Measurements from ENCODE around the gene GRIK4. TPM values are rescaled to one million over a fixed set of nuclear protein-coding genes. Genes with fewer than 3 reads are reported as not detected.

Gene GRIK4
- total and polyA plus RNA-seq, 4 donors = 0.05 to 0.25 (median 0.06) TPM; not detected in 1

GRCh38 chr11:120540744-120541465 lies 29.4 kb downstream of the GRIK4 start:
- no peak overlapping the region for H3K27ac ChIP-seq (ENCODE audit: low read depth in 1 of 2, low read length in 2 of 2)
- TF ChIP-seq EGR1 (IDR thresholded peaks at IDR 0.05; ENCODE audit: low read depth in 2 of 2) = no peak
- no peaks in the 10 kb centered on the region for H3K4me1 ChIP-seq (ENCODE audit: control insufficient read depth in 4 of 4, insufficient read depth in 4 of 4, low read length in 3 of 4)
- H3K27me3 ChIP-seq (ENCODE audit: control insufficient read depth in 4 of 4, insufficient read depth in 4 of 4, low read length in 3 of 4) = no peaks in the 10 kb centered on the region
- H3K9ac ChIP-seq (ENCODE audit: low read depth in 1 of 2, low read length in 2 of 2) = no peak overlapping the region
- 66% methylated on average over 8 of the region's 8 CpGs for whole genome bisulfite sequencing
- peaks cover 0 to 12% (median 1%) of the 10 kb centered on the region in 4 donors for H3K9me3 ChIP-seq (ENCODE audit: control insufficient read depth in 4 of 4, low read length in 3 of 4)
- no peaks in the 10 kb centered on the region for H3K36me3 ChIP-seq (ENCODE audit: control insufficient read depth in 4 of 4, insufficient read depth in 3 of 4, low read depth in 1 of 4, low read length in 3 of 4)
- no peak for DNase-seq (ENCODE audit: low spot score)
- H3K4me3 ChIP-seq (ENCODE audit: low read depth in 1 of 3, low read length in 3 of 3) = no peak overlapping the region

GRCh38 chr11:120543521-120544215 lies 32.1 kb downstream of the GRIK4 start:
- TF ChIP-seq GABPA (IDR thresholded peaks at IDR 0.05 in 1 of 2, conservative IDR thresholded peaks at IDR 0.05 in 1 of 2) (no peak), ATF3 (IDR thresholded peaks at IDR 0.05) (no peak), REST (IDR thresholded peaks at IDR 0.05) (no peak), HNF4A (conservative IDR thresholded peaks at IDR 0.05) (no peak), RAD21 (IDR thresholded peaks at IDR 0.05) (no peak), MAX (IDR thresholded peaks at IDR 0.05) (no peak), JUND (IDR thresholded peaks at IDR 0.05) (no peak)
- Histone ChIP-seq H3K27me3 (ENCODE audit: control insufficient read depth in 4 of 4, insufficient read depth in 4 of 4, low read length in 3 of 4) (no peaks in the 10 kb centered on the region), H3K27ac (ENCODE audit: low read depth in 1 of 2, low read length in 2 of 2) (no peak overlapping the region), H3K36me3 (ENCODE audit: control insufficient read depth in 4 of 4, insufficient read depth in 3 of 4, low read depth in 1 of 4, low read length in 3 of 4) (no peaks in the 10 kb centered on the region), H3K4me3 (ENCODE audit: low read depth in 1 of 3, low read length in 3 of 3) (no peak overlapping the region), H3K9me3 (ENCODE audit: control insufficient read depth in 4 of 4, low read length in 3 of 4) (peaks cover 0 to 12% (median 1%) of the 10 kb centered on the region in 4 donors), H3K4me1 (ENCODE audit: control insufficient read depth in 4 of 4, insufficient read depth in 4 of 4, low read length in 3 of 4) (peaks cover 0 to 7% (median 3%) of the 10 kb centered on the region in 4 donors), H3K9ac (ENCODE audit: low read depth in 1 of 2, low read length in 2 of 2) (no peak overlapping the region)
- WGBS = 81% methylated on average over 6 of the region's 6 CpGs
- DNase-seq (ENCODE audit: low spot score) = no peak

- Histone ChIP-seq H3K36me3 (ENCODE audit: control insufficient read depth in 4 of 4, insufficient read depth in 3 of 4, low read depth in 1 of 4, low read length in 3 of 4) (no peaks in the 10 kb centered on the region), H3K9ac (ENCODE audit: low read depth in 1 of 2, low read length in 2 of 2) (no peak overlapping the region), H3K27me3 (ENCODE audit: control insufficient read depth in 4 of 4, insufficient read depth in 4 of 4, low read length in 3 of 4) (no peaks in the 10 kb centered on the region), H3K9me3 (ENCODE audit: control insufficient read depth in 4 of 4, low read length in 3 of 4) (peaks cover 0 to 12% (median 1%) of the 10 kb centered on the region in 4 donors), H3K27ac (ENCODE audit: low read depth in 1 of 2, low read length in 2 of 2) (no peak overlapping the region), H3K4me3 (ENCODE audit: low read depth in 1 of 3, low read length in 3 of 3) (no peak overlapping the region), H3K4me1 (ENCODE audit: control insufficient read depth in 4 of 4, insufficient read depth in 4 of 4, low read length in 3 of 4) (peaks cover 0 to 7% (median 3%) of the 10 kb centered on the region in 4 donors)
- DNase-seq (ENCODE audit: low spot score) = no peak
- 67% methylated on average over 7 of the region's 7 CpGs for WGBS
- no peak for TF ChIP-seq EGR1 (IDR thresholded peaks at IDR 0.05; ENCODE audit: low read depth in 2 of 2)
- TF ChIP-seq NR2F2 (IDR thresholded peaks at IDR 0.05) = no peak
- no peak for TF ChIP-seq CTCF (IDR thresholded peaks at IDR 0.05; ENCODE audit: low read depth, low read length, missing input control)
- TF ChIP-seq YY1 (IDR thresholded peaks at IDR 0.05) = no peak
- no peak for TF ChIP-seq RAD21 (IDR thresholded peaks at IDR 0.05)
- no peak for TF ChIP-seq HNF4G (IDR thresholded peaks at IDR 0.05)
- no peak for TF ChIP-seq RXRA (IDR thresholded peaks at IDR 0.05)
- no peak for TF ChIP-seq SP1 (IDR thresholded peaks at IDR 0.05)
- no peak for TF ChIP-seq TAF1 (conservative IDR thresholded peaks at IDR 0.05)
- TF ChIP-seq HNF4A (conservative IDR thresholded peaks at IDR 0.05) = no peak
- TF ChIP-seq REST (IDR thresholded peaks at IDR 0.05) = no peak
- TF ChIP-seq FOXA1 (IDR thresholded peaks at IDR 0.05) = no peak
- TF ChIP-seq ATF3 (IDR thresholded peaks at IDR 0.05) = no peak
These were observed 34.3 kb downstream of the GRIK4 start for GRCh38 chr11:120545813-120546212.

Measured in liver (tissue), 9 donors.